K562 (cell line): Measurements from ENCODE around the gene CPVL. TPM values are rescaled to one million over a fixed set of nuclear protein-coding genes. Genes with fewer than 3 reads are reported as not detected.

Experiments
- ATAC-seq: fragments of 200-7000 bp; cut with Tn5 transposase; 3 replicates; pipeline ENCODE4 v1.9.1; 2020; ENCODE audit warnings: moderate library complexity
- BruUV-seq: library from RNA; stranded (reverse); fragments of 400-500 nt; replicated peaks from 2 replicates; lab custom pipeline; 2021; lab: Mats Ljungman, UMichigan
- CTCF ChIA-PET: fragments of 300-600 bp; formaldehyde crosslinking; extraction: SDS; loops from one replicate; lab custom pipeline; 2021; ENCODE audit warnings: low intra/inter-chr PET ratio; lab: Yijun Ruan, JAX
- POLR2A ChIA-PET: fragments of 300-600, 350-650 bp; sonication (Branson Sonifier 250); formaldehyde crosslinking; extraction: SDS; loops from one replicate; lab custom pipeline; 2021; ENCODE audit warnings: antibody characterized with exemption, inconsistent platforms; lab: Yijun Ruan, JAX
- DNase-seq, 4 experiments: peaks; one replicate each; pipeline versions ENCODE4 v3.0.0 to v3.0.0-alpha.2; 2011 to 2018; ENCODE audit warnings: low spot score in 3 of 4, mixed read lengths in 3 of 4; ENCODE audit errors: extremely low read depth in 1 of 4
- FAIRE-seq: peaks from 2 replicates; lab custom pipeline; 2011; peaks lifted over from hg19 to GRCh38; lab: Jason Lieb, UNC
- H2AFZ ChIP-seq: 2 replicates; pipeline ENCODE4 v1.6.0; 2011; ENCODE audit warnings: low read depth, low read length, control low read depth, inconsistent platforms
- H3K27ac ChIP-seq: fragments of 200-600 bp; 3 replicates; pipeline ENCODE4 v1.8.0; 2011; ENCODE audit warnings: low read depth, mild to moderate bottlenecking, control low read depth, inconsistent platforms, low read length, moderate library complexity, mixed read lengths; ENCODE audit errors: extremely low read depth
- H3K27me3 ChIP-seq, 2 experiments: fragments of 300-600 bp in 1 of 2; 2 replicates in 1 of 2; 3 replicates in 1 of 2; pipeline versions ENCODE4 v1.6.0 to v1.8.0; 2011; ENCODE audit warnings: inconsistent platforms in 2 of 2, low read length in 2 of 2, mild to moderate bottlenecking in 1 of 2, mixed read lengths in 1 of 2, moderate library complexity in 1 of 2; ENCODE audit not compliant: control insufficient read depth in 2 of 2, insufficient read depth in 2 of 2
- H3K36me3 ChIP-seq: fragments of 300-600 bp; 3 replicates; pipeline ENCODE4 v1.8.0; 2011; ENCODE audit warnings: mild to moderate bottlenecking, low read length, inconsistent platforms; ENCODE audit not compliant: control insufficient read depth, insufficient read depth
- H3K4me1 ChIP-seq, 2 experiments: fragments of 200-600 bp in 1 of 2; replicated peaks in 1 of 2; 2 replicates in 1 of 2; 3 replicates in 1 of 2; pipeline versions ENCODE4 v1.5.1 to v1.8.0; 2011; ENCODE audit warnings: inconsistent platforms in 2 of 2, low read length in 2 of 2, mild to moderate bottlenecking in 1 of 2, mixed read lengths in 1 of 2, moderate library complexity in 1 of 2; ENCODE audit not compliant: control insufficient read depth in 2 of 2, insufficient read depth in 2 of 2
- H3K4me2 ChIP-seq: 2 replicates; pipeline ENCODE4 v1.6.1; 2011; ENCODE audit warnings: low read length, control low read depth, inconsistent platforms, mixed read lengths; ENCODE audit not compliant: insufficient read depth
- H3K4me3 ChIP-seq: fragments of 200-600 bp; sonication (generic), shearing (Covaris generic); 2 replicates; pipeline ENCODE4 v1.5.1; 2016; ENCODE audit warnings: control low read depth, inconsistent platforms
- H3K79me2 ChIP-seq: fragments of 200-600 bp; 3 replicates; pipeline ENCODE4 v1.8.0; 2011; ENCODE audit warnings: low read length, inconsistent platforms; ENCODE audit not compliant: control insufficient read depth, insufficient read depth
- H3K9ac ChIP-seq, 2 experiments: 2 replicates each; pipeline versions ENCODE4 v1.6.0 to v1.6.1; 2011; ENCODE audit warnings: low read depth in 2 of 2, low read length in 2 of 2, control low read depth in 1 of 2, inconsistent platforms in 1 of 2, mild to moderate bottlenecking in 1 of 2, mixed read lengths in 1 of 2; ENCODE audit not compliant: insufficient read depth in 1 of 2
- H3K9me1 ChIP-seq: one replicate; pipeline ENCODE4 v1.6.0; 2011; ENCODE audit warnings: inconsistent platforms, mild to moderate bottlenecking, low read length, moderate library complexity; ENCODE audit not compliant: control insufficient read depth, insufficient read depth
- H3K9me3 ChIP-seq: replicated peaks from 2 replicates; pipeline ENCODE4 v1.5.1; 2011; ENCODE audit warnings: low read depth, low read length, inconsistent platforms; ENCODE audit not compliant: control insufficient read depth, insufficient read depth
- H4K20me1 ChIP-seq: replicated peaks from 2 replicates; pipeline ENCODE4 v1.6.1; 2011; ENCODE audit warnings: low read length, inconsistent platforms, mixed read lengths; ENCODE audit not compliant: control insufficient read depth, insufficient read depth
- BDP1 ChIP-seq: IDR thresholded peaks from 3 replicates; pipeline ENCODE4 v1.6.1; 2011; ENCODE audit not compliant: insufficient read length, insufficient read depth
- BRF1 ChIP-seq: IDR thresholded peaks from 3 replicates; pipeline ENCODE4 v1.6.1; 2011; ENCODE audit warnings: borderline replicate concordance, mild to moderate bottlenecking; ENCODE audit not compliant: insufficient read length; ENCODE audit errors: extremely low read depth
- CBX8 ChIP-seq: fragments of 200-600 bp; sonication (generic); IDR thresholded peaks from 2 replicates; pipeline ENCODE4 v1.6.1; 2012; ENCODE audit warnings: borderline replicate concordance, mixed run types, low read depth, mild to moderate bottlenecking, moderate library complexity, mixed read lengths, low read length, control low read depth, inconsistent platforms; ENCODE audit not compliant: poor library complexity, severe bottlenecking; ENCODE audit errors: extremely low read depth
- CC2D1A ChIP-seq: fragments of 450-650 bp; IDR thresholded peaks from 2 replicates; pipeline ENCODE4 v1.6.1; 2017; ENCODE audit warnings: mild to moderate bottlenecking
- ELF4 ChIP-seq: fragments of 450-650 bp; formaldehyde crosslinking; IDR thresholded peaks from 2 replicates; pipeline ENCODE4 v1.4.0; 2022; ENCODE audit warnings: missing genetic modification characterization
- GTF2A2 ChIP-seq: IDR thresholded peaks from 2 replicates; pipeline ENCODE4 v1.6.1; 2016; ENCODE audit warnings: mild to moderate bottlenecking, missing genetic modification characterization, missing compliant biosample characterization
- HSF4 ChIP-seq: fragments of 250-450 bp; sonication (Bioruptor Pico); IDR thresholded peaks from 2 replicates; pipeline ENCODE4 v2.1.2; 2022; ENCODE audit warnings: mild to moderate bottlenecking, moderate library complexity, borderline replicate concordance
- MXI1 ChIP-seq: IDR thresholded peaks from 2 replicates; pipeline ENCODE4 v1.6.1; 2011; ENCODE audit warnings: low read depth, mild to moderate bottlenecking, improper control_type of control experiment, low read length
- PHTF2 ChIP-seq: fragments of 250-450 bp; sonication (Bioruptor Pico); IDR thresholded peaks from 2 replicates; pipeline ENCODE4 v1.5.0; 2021; ENCODE audit warnings: mild to moderate bottlenecking
- PTBP1 ChIP-seq: fragments of 200-400 bp; formaldehyde crosslinking; IDR thresholded peaks from 2 replicates; pipeline ENCODE4 v1.6.1; 2017; ENCODE audit warnings: low read depth, low read length
- U2AF1 ChIP-seq: fragments of 200-400 bp; formaldehyde crosslinking; optimal IDR thresholded peaks from 2 replicates; pipeline ENCODE3; 2017; ENCODE audit warnings: mild to moderate bottlenecking, low read depth, low read length, moderate library complexity
- XRCC3 ChIP-seq: fragments of 450-650 bp; IDR thresholded peaks from 2 replicates; pipeline ENCODE4 v1.6.1; 2017; ENCODE audit warnings: mild to moderate bottlenecking, moderate library complexity
- XRCC5 ChIP-seq: fragments of 200-400 bp; formaldehyde crosslinking; IDR thresholded peaks from 2 replicates; pipeline ENCODE4 v1.6.1; 2017; ENCODE audit warnings: low read depth, mild to moderate bottlenecking, low read length
- ZNF695 ChIP-seq: fragments of 450-650 bp; formaldehyde crosslinking; IDR thresholded peaks from 2 replicates; pipeline ENCODE4 v1.4.0; 2020; ENCODE audit warnings: mild to moderate bottlenecking, moderate library complexity
- WGBS: fragments of 100-300 bp; shearing (Covaris generic); methylation state at CpG from one replicate; pipeline ENCODE4 v1.1.6; 2016; ENCODE audit warnings: low coverage, mixed read lengths; ENCODE audit not compliant: insufficient coverage; ENCODE audit errors: missing lambda C conversion rate; 5-methylcytosine and 5-hydroxymethylcytosine counted together
- in situ Hi-C: fragments of 300-500 bp; cut with MboI; formaldehyde crosslinking; loops from 4 replicates; pipeline ENCODE4 v1.15.0; 2018; ENCODE audit warnings: inconsistent platforms, mixed read lengths
- intact Hi-C: fragments of 100-400 bp; cut with micrococcal nuclease; formaldehyde crosslinking; loops from 2 replicates; pipeline ENCODE4 v1.14.2; 2022
- polyA plus RNA-seq, 8 experiments: library from polyadenylated mRNA; depleted of rRNA in 4 of 8; stranded (reverse) in 5 of 8; unstranded in 3 of 8; fragments of >200 nt; fragmentation: Nextera tagmentation in 2 of 8; fragmentation: Illumina TruSeq in 1 of 8; extraction: Ambion mirVana in 2 of 8; extraction: Trizol in 1 of 8; gene quantifications; 2 replicates each; pipeline versions ENCODE4 v1.2.1 to v1.2.3, GENCODE V29; 2011 to 2014; ENCODE audit warnings: inconsistent platforms in 1 of 8, missing spikeins in 1 of 8
- total RNA-seq, 7 experiments: library from RNA; depleted of rRNA in 6 of 7; stranded (reverse); fragments of >200 nt in 6 of 7; fragmentation: Illumina TruSeq in 2 of 7; extraction: Trizol in 2 of 7; gene quantifications; 2 replicates each; pipeline versions ENCODE4 v1.2.1 to v1.2.3, GENCODE V29; 2011 to 2021; ENCODE audit warnings: low replicate concordance in 1 of 7
- TF ChIP-seq, protein P1 (sequence below): fragments of 250-450 bp; sonication (Bioruptor Pico); IDR thresholded peaks from 2 replicates; pipeline ENCODE4 v1.6.1; 2021; ENCODE audit warnings: mild to moderate bottlenecking
- TF ChIP-seq, protein P2 (sequence below): fragments of 250-450 bp; sonication (Bioruptor Pico); IDR thresholded peaks from 2 replicates; pipeline ENCODE4 v1.8.0; 2021; ENCODE audit warnings: borderline replicate concordance, mild to moderate bottlenecking, moderate library complexity; ENCODE audit not compliant: poor library complexity, severe bottlenecking
- TF ChIP-seq, protein P3 (sequence below): IDR thresholded peaks from 2 replicates; pipeline ENCODE4 v1.6.1; 2016; ENCODE audit warnings: missing genetic modification characterization, missing compliant biosample characterization
- TF ChIP-seq, protein P4 (sequence below), 2 experiments: fragments of 450-650 bp in 1 of 2; sonication (generic) in 1 of 2; formaldehyde crosslinking in 1 of 2; IDR thresholded peaks in 1 of 2; conservative IDR thresholded peaks in 1 of 2; 2 replicates each; pipeline versions ENCODE4 v1.6.1 to v1.8.1; 2016 to 2023; ENCODE audit warnings: mild to moderate bottlenecking in 2 of 2, moderate library complexity in 2 of 2, inconsistent platforms in 1 of 2, missing genetic modification reagents in 1 of 2

The CPVL gene
- total and polyA plus RNA-seq, 9 of the 15 experiments (the other 6 are each of a cell fraction or from before 2014, with no cell fraction given) = 0.89 to 2.4 (median 1.5) TPM

DNA sequence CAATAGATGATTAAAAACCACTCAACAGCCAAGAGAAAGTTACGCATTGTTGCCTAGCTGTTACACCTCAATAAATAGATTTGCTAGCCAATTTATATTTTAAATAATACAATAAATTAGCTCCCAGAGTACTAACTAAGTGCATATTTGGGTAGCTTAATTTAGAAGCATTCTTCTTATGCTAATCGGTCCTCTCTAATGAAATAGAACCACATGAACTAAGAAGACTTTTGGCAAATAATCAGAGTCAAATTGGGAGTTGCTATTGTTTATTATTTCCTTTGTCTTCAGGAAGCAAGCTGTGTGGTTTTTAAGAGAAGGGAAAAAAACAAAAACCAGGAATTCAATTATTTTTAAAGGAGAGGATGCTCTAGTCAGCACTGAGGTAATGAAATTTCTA is 139.2 kb downstream of the CPVL start:
- no peaks in the 10 kb centered on the region for H3K36me3 ChIP-seq
- CTCF ChIA-PET = no interaction called here
- POLR2A ChIA-PET = no interaction called here
- no peaks in the 10 kb centered on the region for H3K27me3 ChIP-seq
- TF ChIP-seq, protein P1, sequence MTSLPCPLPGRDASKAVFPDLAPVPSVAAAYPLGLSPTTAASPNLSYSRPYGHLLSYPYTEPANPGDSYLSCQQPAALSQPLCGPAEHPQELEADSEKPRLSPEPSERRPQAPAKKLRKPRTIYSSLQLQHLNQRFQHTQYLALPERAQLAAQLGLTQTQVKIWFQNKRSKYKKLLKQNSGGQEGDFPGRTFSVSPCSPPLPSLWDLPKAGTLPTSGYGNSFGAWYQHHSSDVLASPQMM = no peak
- TF ChIP-seq U2AF1 (no peak), BDP1 (no peak), PTBP1 (no peak), XRCC3 (no peak), CC2D1A (no peak), ELF4 (CRISPR knock-in tag) (no peak), BRF1 (no peak), HSF4 (no peak), CBX8 (no peak), MXI1 (no peak), GTF2A2 (tag) (no peak), PHTF2 (CRISPR knock-in tag) (no peak), ZNF695 (CRISPR knock-in tag) (no peak), XRCC5 (no peak)
- TF ChIP-seq, protein P2, sequence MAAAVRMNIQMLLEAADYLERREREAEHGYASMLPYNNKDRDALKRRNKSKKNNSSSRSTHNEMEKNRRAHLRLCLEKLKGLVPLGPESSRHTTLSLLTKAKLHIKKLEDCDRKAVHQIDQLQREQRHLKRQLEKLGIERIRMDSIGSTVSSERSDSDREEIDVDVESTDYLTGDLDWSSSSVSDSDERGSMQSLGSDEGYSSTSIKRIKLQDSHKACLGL (CRISPR knock-in tag) = no peak
- TF ChIP-seq, protein P3, sequence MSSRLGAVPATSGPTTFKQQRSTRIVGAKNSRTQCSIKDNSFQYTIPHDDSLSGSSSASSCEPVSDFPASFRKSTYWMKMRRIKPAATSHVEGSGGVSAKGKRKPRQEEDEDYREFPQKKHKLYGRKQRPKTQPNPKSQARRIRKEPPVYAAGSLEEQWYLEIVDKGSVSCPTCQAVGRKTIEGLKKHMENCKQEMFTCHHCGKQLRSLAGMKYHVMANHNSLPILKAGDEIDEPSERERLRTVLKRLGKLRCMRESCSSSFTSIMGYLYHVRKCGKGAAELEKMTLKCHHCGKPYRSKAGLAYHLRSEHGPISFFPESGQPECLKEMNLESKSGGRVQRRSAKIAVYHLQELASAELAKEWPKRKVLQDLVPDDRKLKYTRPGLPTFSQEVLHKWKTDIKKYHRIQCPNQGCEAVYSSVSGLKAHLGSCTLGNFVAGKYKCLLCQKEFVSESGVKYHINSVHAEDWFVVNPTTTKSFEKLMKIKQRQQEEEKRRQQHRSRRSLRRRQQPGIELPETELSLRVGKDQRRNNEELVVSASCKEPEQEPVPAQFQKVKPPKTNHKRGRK (tag) = no peak
- TF ChIP-seq, protein P4, sequence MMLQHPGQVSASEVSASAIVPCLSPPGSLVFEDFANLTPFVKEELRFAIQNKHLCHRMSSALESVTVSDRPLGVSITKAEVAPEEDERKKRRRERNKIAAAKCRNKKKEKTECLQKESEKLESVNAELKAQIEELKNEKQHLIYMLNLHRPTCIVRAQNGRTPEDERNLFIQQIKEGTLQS (IDR thresholded peaks at IDR 0.05) = no peak
- TF ChIP-seq, protein P4 (CRISPR knock-in tag; conservative IDR thresholded peaks at IDR 0.05) = no peak
- WGBS = 12% methylated on average over 2 of the region's 2 CpGs
- no peaks in the 10 kb centered on the region for H3K79me2 ChIP-seq
- H4K20me1 ChIP-seq = no peaks in the 10 kb centered on the region
- no peak overlapping the region for H3K4me2 ChIP-seq
- H3K9me3 ChIP-seq = no peaks in the 10 kb centered on the region
- intact Hi-C loops (no loop called here), in situ Hi-C loops (no loop called here)
- H3K4me1 ChIP-seq = no peaks in the 10 kb centered on the region
- H3K9ac ChIP-seq = no peak overlapping the region
- no peak overlapping the region for H3K4me3 ChIP-seq
- no peak for FAIRE-seq
- no peak overlapping the region for H2AFZ ChIP-seq
- no peak overlapping the region for H3K27ac ChIP-seq
- no peak for DNase-seq
- no peak for ATAC-seq
- H3K9me1 ChIP-seq = no peaks in the 10 kb centered on the region
- no TSS peak for BruUV-seq
